ENCODE results near the gene DPM3. TPM values are rescaled to one million over a fixed set of nuclear protein-coding genes. Genes with fewer than 3 reads are reported as not detected.

Gene DPM3
- total and polyA plus RNA-seq, 2 of the 13 experiments (the other 11 are each of a cell fraction or from before 2014, with no cell fraction given), result 23.2 to 53.4 TPM

GRCh38 chr1:155123801-155124200 is 16.5 kb downstream of the DPM3 start:
- H3K27ac ChIP-seq (ENCODE audit: extremely low read length, insufficient read depth, low read length), result peak overlapping the region; percentile 100
- WGBS (ENCODE audit: low lambda C conversion rate), result 44% methylated on average over 4 of the region's 4 CpGs
- peaks cover 36% of the 10 kb centered on the region for H3K4me1 ChIP-seq (ENCODE audit: insufficient read depth, low read length)

GRCh38 chr1:155122308-155122707 is 18.0 kb downstream of the DPM3 start:
- Histone ChIP-seq H3K4me3 (replicated peaks in 1 of 3; ENCODE audit: insufficient read depth in 1 of 3, low read depth in 2 of 3, low read length in 3 of 3) (no peak overlapping the region), H3K36me3 (replicated peaks in 1 of 2; ENCODE audit: control insufficient read depth in 1 of 2, insufficient read depth in 2 of 2, low read length in 2 of 2) (no peaks in the 10 kb centered on the region), H2AFZ (ENCODE audit: low read length) (no peak overlapping the region), H4K20me1 (ENCODE audit: insufficient read depth, low read length) (no peaks in the 10 kb centered on the region), H3K4me2 (ENCODE audit: low read depth, low read length) (no peak overlapping the region), H3K4me1 (ENCODE audit: insufficient read depth, low read length) (peaks cover 36% of the 10 kb centered on the region), H3K79me2 (ENCODE audit: insufficient read depth, low read length) (peaks cover 9% of the 10 kb centered on the region), H3K27ac (ENCODE audit: extremely low read length, insufficient read depth, low read length) (no peak overlapping the region), H3K27me3 (ENCODE audit: control insufficient read depth in 1 of 2, insufficient read depth in 2 of 2, low read length in 2 of 2) (no peaks in the 10 kb centered on the region; a peak in 1 of 5 replicates), H3K9ac (ENCODE audit: insufficient read depth, low read depth, low read length) (no peak overlapping the region), H3K9me3 (ENCODE audit: low read length) (no peaks in the 10 kb centered on the region)
- FAIRE-seq (no peak), DNase-seq (ENCODE audit: low spot score) (no peak), ATAC-seq (no peak)
- TF ChIP-seq BRCA1 (CRISPR knock-in tag; IDR thresholded peaks at IDR 0.05) (no peak), ZNF350 (CRISPR knock-in tag; IDR thresholded peaks at IDR 0.05; ENCODE audit: borderline replicate concordance, low read depth) (no peak), IRF9 (CRISPR knock-in tag; IDR thresholded peaks at IDR 0.05; ENCODE audit: borderline replicate concordance) (no peak), TBX3 (IDR thresholded peaks at IDR 0.05; ENCODE audit: borderline replicate concordance) (no peak), IRX3 (CRISPR knock-in tag; IDR thresholded peaks at IDR 0.05; ENCODE audit: borderline replicate concordance, low read depth) (no peak), THAP8 (CRISPR knock-in tag; IDR thresholded peaks at IDR 0.05; ENCODE audit: borderline replicate concordance) (no peak), ZNF414 (CRISPR knock-in tag; IDR thresholded peaks at IDR 0.05) (no peak), LRRFIP1 (CRISPR knock-in tag; conservative IDR thresholded peaks at IDR 0.05) (no peak), HOXA5 (CRISPR knock-in tag; IDR thresholded peaks at IDR 0.05) (no peak), CC2D1A (CRISPR knock-in tag; IDR thresholded peaks at IDR 0.05) (no peak), ZNF234 (CRISPR knock-in tag; conservative IDR thresholded peaks at IDR 0.05) (no peak)
- intact Hi-C loops (cut with micrococcal nuclease; ENCODE audit: unreplicated experiment) (no loop called here), in situ Hi-C loops (cut with HindIII; ENCODE audit: extremely low pct_ligation_motif_present, low pct_unique_long_range_greater_than_20kb) (no loop called here)
- 100% methylated on average over 2 of the region's 2 CpGs for WGBS (ENCODE audit: low lambda C conversion rate)
- BruUV-seq (replicated peaks), result no TSS peak
- CTCF ChIA-PET (ENCODE audit: low intra/inter-chr PET ratio, low total read pairs), result no interaction called here
- POLR2A ChIA-PET, result interaction anchor here (5.9 kb wide), 1 partner anchor 15 kb away, joined by 144 read pairs; the partner anchor contains the start of genes DPM3 and SLC50A1

More at GRCh38 chr1:155123801-155124200, 16.5 kb downstream of the DPM3 start:
- H4K20me1 ChIP-seq (ENCODE audit: insufficient read depth, low read length), result no peaks in the 10 kb centered on the region
- H3K27me3 ChIP-seq (ENCODE audit: control insufficient read depth in 1 of 2, insufficient read depth in 2 of 2, low read length in 2 of 2), result no peaks in the 10 kb centered on the region; a peak in 1 of 5 replicates
- in situ Hi-C loops (cut with HindIII; ENCODE audit: extremely low pct_ligation_motif_present, low pct_unique_long_range_greater_than_20kb), result no loop called here
- no peaks in the 10 kb centered on the region for H3K36me3 ChIP-seq (replicated peaks in 1 of 2; ENCODE audit: control insufficient read depth in 1 of 2, insufficient read depth in 2 of 2, low read length in 2 of 2)
- peak overlapping the region in 1 of 3 experiments; percentile 99; a peak in 1 of 6 replicates for H3K4me3 ChIP-seq (replicated peaks in 1 of 3; ENCODE audit: insufficient read depth in 1 of 3, low read depth in 2 of 3, low read length in 3 of 3)
- H3K9ac ChIP-seq (ENCODE audit: insufficient read depth, low read depth, low read length), result no peak overlapping the region
- H3K79me2 ChIP-seq (ENCODE audit: insufficient read depth, low read length), result peaks cover 20% of the 10 kb centered on the region
- POLR2A ChIA-PET, result interaction anchor here (1.6 to 6.4 kb wide), 5 partner anchors 9 to 44 kb away, joined by 4 to 144 read pairs (median 56); partner anchors contain the start of genes DPM3 and SLC50A1
- TF ChIP-seq ADNP (CRISPR knock-in tag; IDR thresholded peaks at IDR 0.05), result no peak
- TF ChIP-seq CHD2 (IDR thresholded peaks at IDR 0.05; ENCODE audit: low read depth, low read length), result no peak
- 0 out of 2 replicates have a peak, but pooled peaks have one; percentile 17 for TF ChIP-seq FOXA3 (CRISPR knock-in tag; IDR thresholded peaks at IDR 0.05)
- DNase-seq (ENCODE audit: low spot score) (no peak), FAIRE-seq (no peak), ATAC-seq (no peak)
- peak overlapping the region; percentile 86; the same call in 1 of the 2 replicates for H3K4me2 ChIP-seq (ENCODE audit: low read depth, low read length)
- no TSS peak for BruUV-seq (replicated peaks)
- CTCF ChIA-PET (ENCODE audit: low intra/inter-chr PET ratio, low total read pairs), result no interaction called here
- intact Hi-C loops (cut with micrococcal nuclease; ENCODE audit: unreplicated experiment), result no loop called here
- no peak overlapping the region for H2AFZ ChIP-seq (ENCODE audit: low read length)
- H3K9me3 ChIP-seq (ENCODE audit: low read length), result no peaks in the 10 kb centered on the region
